ENCODE data around the gene PPP2R5B. TPM values are rescaled to one million over a fixed set of nuclear protein-coding genes. Genes with fewer than 3 reads are reported as not detected.

PPP2R5B gene
- total RNA-seq, 1 donor from 2014 or later = 15.9 TPM

DNA sequence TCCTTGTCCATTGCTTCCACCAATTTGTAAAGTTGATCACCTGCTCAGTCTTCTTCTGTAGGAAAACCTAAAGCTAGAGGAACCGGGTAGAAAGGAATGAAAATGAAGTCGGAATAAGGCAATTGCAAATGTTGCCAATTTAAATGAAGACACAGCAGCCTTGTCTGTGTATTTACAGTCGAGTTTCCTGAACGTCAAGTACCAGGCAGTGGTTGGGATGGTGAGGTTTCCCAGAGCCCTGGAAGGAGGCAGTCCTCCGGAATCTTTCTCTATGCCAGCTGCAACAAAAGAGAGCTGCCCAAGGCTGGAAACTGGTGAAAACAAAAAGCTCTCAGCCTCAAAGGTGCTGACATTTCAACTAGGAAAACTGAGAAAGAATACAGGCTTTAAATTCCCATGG, 29.7 kb downstream of the PPP2R5B start:
- Mint-ChIP-seq H3K36me3 (ENCODE audit: insufficient read depth) (no peaks in the 10 kb centered on the region), H3K27ac (no peak overlapping the region), H3K4me1 (ENCODE audit: low read depth) (no peaks in the 10 kb centered on the region), H3K4me3 (ENCODE audit: low read depth) (no peak overlapping the region), H3K9me3 (ENCODE audit: low read depth) (no peaks in the 10 kb centered on the region), H3K27me3 (peaks cover 14% of the 10 kb centered on the region)
- no peak for DNase-seq (ENCODE audit: low spot score, unreplicated experiment)
- TF ChIP-seq, protein P1, sequence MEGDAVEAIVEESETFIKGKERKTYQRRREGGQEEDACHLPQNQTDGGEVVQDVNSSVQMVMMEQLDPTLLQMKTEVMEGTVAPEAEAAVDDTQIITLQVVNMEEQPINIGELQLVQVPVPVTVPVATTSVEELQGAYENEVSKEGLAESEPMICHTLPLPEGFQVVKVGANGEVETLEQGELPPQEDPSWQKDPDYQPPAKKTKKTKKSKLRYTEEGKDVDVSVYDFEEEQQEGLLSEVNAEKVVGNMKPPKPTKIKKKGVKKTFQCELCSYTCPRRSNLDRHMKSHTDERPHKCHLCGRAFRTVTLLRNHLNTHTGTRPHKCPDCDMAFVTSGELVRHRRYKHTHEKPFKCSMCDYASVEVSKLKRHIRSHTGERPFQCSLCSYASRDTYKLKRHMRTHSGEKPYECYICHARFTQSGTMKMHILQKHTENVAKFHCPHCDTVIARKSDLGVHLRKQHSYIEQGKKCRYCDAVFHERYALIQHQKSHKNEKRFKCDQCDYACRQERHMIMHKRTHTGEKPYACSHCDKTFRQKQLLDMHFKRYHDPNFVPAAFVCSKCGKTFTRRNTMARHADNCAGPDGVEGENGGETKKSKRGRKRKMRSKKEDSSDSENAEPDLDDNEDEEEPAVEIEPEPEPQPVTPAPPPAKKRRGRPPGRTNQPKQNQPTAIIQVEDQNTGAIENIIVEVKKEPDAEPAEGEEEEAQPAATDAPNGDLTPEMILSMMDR (IDR thresholded peaks at IDR 0.05; ENCODE audit: unreplicated experiment) = no peak

DNA sequence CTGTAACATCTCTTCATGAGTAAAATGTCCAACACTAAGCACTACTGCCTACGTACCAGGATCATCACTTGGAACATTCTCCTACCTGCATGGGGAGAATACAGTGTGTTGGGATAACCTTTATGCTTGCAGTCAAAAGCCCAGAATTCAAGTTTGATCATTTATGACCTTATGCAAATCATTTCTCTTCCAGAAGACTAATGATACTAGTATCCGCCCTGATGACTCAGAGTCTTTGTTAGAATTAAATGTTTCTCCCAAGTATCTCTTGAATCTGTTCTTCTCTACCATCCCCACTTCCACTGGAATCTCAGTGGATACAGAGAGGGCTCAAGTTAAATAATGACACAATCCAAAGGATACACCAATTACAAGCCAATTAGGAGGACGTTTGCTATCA, 35.0 kb downstream of the PPP2R5B start:
- Mint-ChIP-seq H3K4me1 (ENCODE audit: low read depth) (no peaks in the 10 kb centered on the region), H3K27me3 (peaks cover 18% of the 10 kb centered on the region), H3K27ac (no peak overlapping the region), H3K36me3 (ENCODE audit: insufficient read depth) (no peaks in the 10 kb centered on the region), H3K4me3 (ENCODE audit: low read depth) (no peak overlapping the region), H3K9me3 (ENCODE audit: low read depth) (no peaks in the 10 kb centered on the region)
- TF ChIP-seq, protein P1 (IDR thresholded peaks at IDR 0.05; ENCODE audit: unreplicated experiment) = no peak
- no peak for DNase-seq (ENCODE audit: low spot score, unreplicated experiment)

DNA sequence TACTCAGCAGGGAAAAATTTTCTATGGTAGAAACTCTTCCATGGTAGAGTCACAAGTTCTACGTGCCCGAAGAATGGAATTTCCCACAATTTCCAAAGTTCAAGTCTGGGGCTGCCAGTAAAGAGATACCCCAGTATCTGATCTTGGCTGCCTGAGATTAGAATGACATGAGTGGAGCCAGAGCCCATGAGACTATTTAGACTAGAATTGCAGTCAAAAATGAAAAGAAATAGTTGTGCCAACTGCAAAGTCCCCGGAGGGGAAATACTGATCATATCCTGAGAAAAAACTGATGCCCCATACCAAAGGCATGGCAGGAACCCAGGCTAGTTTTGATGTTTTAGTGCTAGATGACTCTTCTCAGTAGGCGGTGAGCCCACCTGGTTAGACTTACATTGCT, 36.2 kb downstream of the PPP2R5B start:
- H3K27me3 Mint-ChIP-seq = peaks cover 18% of the 10 kb centered on the region
- TF ChIP-seq, protein P1 (IDR thresholded peaks at IDR 0.05; ENCODE audit: unreplicated experiment) = no peak
- no peak overlapping the region for H3K4me3 Mint-ChIP-seq (ENCODE audit: low read depth)
- no peak overlapping the region for H3K27ac Mint-ChIP-seq
- no peaks in the 10 kb centered on the region for H3K36me3 Mint-ChIP-seq (ENCODE audit: insufficient read depth)
- DNase-seq (ENCODE audit: low spot score, unreplicated experiment) = no peak
- H3K9me3 Mint-ChIP-seq (ENCODE audit: low read depth) = no peaks in the 10 kb centered on the region
- H3K4me1 Mint-ChIP-seq (ENCODE audit: low read depth) = no peaks in the 10 kb centered on the region

DNA sequence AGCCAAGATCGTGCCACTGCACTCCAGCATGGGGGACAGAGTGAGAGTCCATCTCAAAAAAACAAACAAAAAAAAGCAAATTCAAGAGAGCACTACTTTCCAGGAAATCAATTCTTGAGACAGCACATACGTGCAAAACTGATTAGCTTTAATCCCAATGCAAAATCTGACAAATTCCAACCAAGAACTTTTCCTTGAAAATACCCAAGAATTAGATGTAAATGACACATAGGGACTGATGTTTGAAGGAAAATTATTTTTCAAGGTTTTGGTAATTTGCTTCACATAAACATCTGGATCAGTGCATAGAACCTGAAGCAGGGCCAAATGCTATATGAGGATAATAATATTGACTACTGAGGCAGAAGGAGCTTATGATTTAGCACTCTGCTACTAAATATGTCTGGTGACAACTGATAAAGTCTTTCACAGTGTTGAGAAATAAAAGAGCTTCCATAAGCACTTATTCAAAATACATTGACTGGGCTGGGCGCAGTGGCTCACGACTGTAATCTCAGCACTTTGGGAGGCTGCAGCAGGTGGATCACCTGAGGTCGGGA, 38.7 kb downstream of the PPP2R5B start:
- Mint-ChIP-seq H3K27me3 (peaks cover 24% of the 10 kb centered on the region), H3K27ac (no peak overlapping the region), H3K36me3 (ENCODE audit: insufficient read depth) (no peaks in the 10 kb centered on the region), H3K4me3 (ENCODE audit: low read depth) (no peak overlapping the region), H3K4me1 (ENCODE audit: low read depth) (no peaks in the 10 kb centered on the region), H3K9me3 (ENCODE audit: low read depth) (no peaks in the 10 kb centered on the region)
- DNase-seq (ENCODE audit: low spot score, unreplicated experiment) = no peak
- TF ChIP-seq, protein P1 (IDR thresholded peaks at IDR 0.05; ENCODE audit: unreplicated experiment) = no peak

DNA sequence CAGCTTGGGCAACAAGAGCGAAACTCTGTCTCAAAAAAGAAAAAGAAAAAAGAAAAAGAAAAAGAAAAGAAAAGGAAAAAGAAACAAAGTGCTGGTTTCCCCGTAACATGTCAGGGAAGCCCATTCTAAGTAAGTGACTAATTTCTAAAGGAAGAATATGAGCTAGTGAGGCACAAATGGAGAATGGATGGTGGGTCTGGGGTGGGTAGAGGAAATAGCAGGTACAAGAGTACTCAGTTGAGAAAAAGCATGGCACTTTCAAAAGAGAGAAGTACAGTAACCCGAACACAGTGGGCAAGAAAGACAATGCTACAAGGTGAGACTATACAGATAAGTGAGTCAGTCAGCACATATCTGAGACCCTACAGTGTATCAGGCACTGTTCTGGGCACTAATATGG, 42.9 kb downstream of the PPP2R5B start:
- TF ChIP-seq, protein P1 (IDR thresholded peaks at IDR 0.05; ENCODE audit: unreplicated experiment) = no peak
- Mint-ChIP-seq H3K27me3 (peaks cover 26% of the 10 kb centered on the region), H3K4me3 (ENCODE audit: low read depth) (no peak overlapping the region), H3K4me1 (ENCODE audit: low read depth) (no peaks in the 10 kb centered on the region), H3K36me3 (ENCODE audit: insufficient read depth) (no peaks in the 10 kb centered on the region), H3K9me3 (ENCODE audit: low read depth) (no peaks in the 10 kb centered on the region), H3K27ac (no peak overlapping the region)
- DNase-seq (ENCODE audit: low spot score, unreplicated experiment) = no peak

Data from progenitor cell of endocrine pancreas (in vitro differentiated cells).